Prostate gland (tissue), 2 donors: ENCODE data around the gene NPPA. TPM values are rescaled to one million over a fixed set of nuclear protein-coding genes. Genes with fewer than 3 reads are reported as not detected.
A peak's percentile ranks its signal among the peaks of the same experiment; 100 is the strongest.

ENCODE experiments used
- DNase-seq: peaks from one replicate; pipeline ENCODE4 v3.0.0-alpha.2; 2019; ENCODE audit warnings: low spot score
- H3K27ac ChIP-seq, 2 donors: fragments of 200-600 bp; sonication (generic); 2 replicates each; pipeline ENCODE4 v1.5.1; 2017 to 2019
- H3K27me3 ChIP-seq: fragments of 200-600 bp; sonication (generic); replicated peaks from 2 replicates; pipeline ENCODE4 v1.5.1; 2019; ENCODE audit not compliant: insufficient read depth
- H3K36me3 ChIP-seq, 2 donors: fragments of 200-600 bp; sonication (generic); 1 replicate in 1 of 2; 2 replicates in 1 of 2; pipeline versions ENCODE4 v1.5.1 to v1.8.1; 2017 to 2019
- H3K4me1 ChIP-seq: fragments of 200-600 bp; sonication (generic); replicated peaks from 2 replicates; pipeline ENCODE4 v1.5.1; 2019
- H3K4me3 ChIP-seq, 2 donors: fragments of 200-600 bp; sonication (generic); 2 replicates each; pipeline ENCODE4 v1.5.1; 2017 to 2019
- H3K9me3 ChIP-seq: fragments of 200-600 bp; sonication (generic); 2 replicates; pipeline ENCODE4 v1.5.1; 2017
- CTCF ChIP-seq, 4 experiments: fragments of 200-600 bp in 2 of 4; fragments of 450-650 bp in 2 of 4; sonication (generic) in 2 of 4; IDR thresholded peaks; 1 replicate in 3 of 4; 2 replicates in 1 of 4; pipeline ENCODE4 v1.5.1; 2016 to 2019; ENCODE audit warnings: antibody characterized with exemption in 4 of 4, mild to moderate bottlenecking in 2 of 4, moderate library complexity in 2 of 4
- POLR2A ChIP-seq: fragments of 450-650 bp; IDR thresholded peaks from one replicate; pipeline ENCODE4 v1.6.1; 2016; ENCODE audit warnings: antibody characterized with exemption, mild to moderate bottlenecking
- POLR2AphosphoS5 ChIP-seq: sonication (generic); formaldehyde crosslinking; IDR thresholded peaks from one replicate; pipeline ENCODE4 v1.6.1; 2017; ENCODE audit warnings: antibody characterized with exemption
- WGBS: methylation state at CpG from one replicate; pipeline ENCODE4 v1.1.5; 2018; 5-methylcytosine and 5-hydroxymethylcytosine counted together
- intact Hi-C: fragments of 100-400 bp; cut with DNase I; formaldehyde crosslinking; loops from one replicate; pipeline ENCODE4 v1.14.2; 2022
- total RNA-seq, 2 donors: library from RNA; depleted of rRNA; stranded (reverse); fragments of >200 nt; gene quantifications; one replicate each; pipeline ENCODE4 v1.1.0, GENCODE V29; 2016

NPPA gene
- total RNA-seq, 2 donors from 2014 or later, result 1.3 TPM; not detected in 1

GRCh38 chr1:11841245-11842153 is 6.1 kb downstream of the NPPA start:
- Histone ChIP-seq H3K4me1 (no peaks in the 10 kb centered on the region), H3K36me3 (peaks cover 12 to 36% of the 10 kb centered on the region in 2 donors), H3K4me3 (no peak overlapping the region), H3K27ac (no peak overlapping the region), H3K9me3 (no peaks in the 10 kb centered on the region), H3K27me3 (no peaks in the 10 kb centered on the region)
- intact Hi-C loops, result loop anchor here (5.0 kb wide), 1 partner anchor 126 kb away; no protein-coding TSS in a partner anchor
- 72% methylated on average over 17 of the region's 17 CpGs for WGBS
- DNase-seq, result no peak
- TF ChIP-seq POLR2AphosphoS5, result no peak
- no peak for TF ChIP-seq POLR2A
- no peak for TF ChIP-seq CTCF (IDR thresholded peaks at IDR 0.05)

GRCh38 chr1:11839727-11840705 is 7.6 kb downstream of the NPPA start:
- H3K36me3 ChIP-seq, result peaks cover 24 to 48% of the 10 kb centered on the region in 2 donors
- no peaks in the 10 kb centered on the region for H3K27me3 ChIP-seq
- no peak for DNase-seq
- H3K9me3 ChIP-seq, result no peaks in the 10 kb centered on the region
- intact Hi-C loops, result loop anchor here (2.0 to 5.0 kb wide), 4 partner anchors 55 to 367 kb away; no protein-coding TSS in a partner anchor
- no peaks in the 10 kb centered on the region for H3K4me1 ChIP-seq
- no peak overlapping the region for H3K4me3 ChIP-seq
- H3K27ac ChIP-seq, result no peak overlapping the region
- WGBS, result 87% methylated on average over 20 of the region's 20 CpGs
- TF ChIP-seq CTCF (IDR thresholded peaks at IDR 0.05), result no peak
- no peak for TF ChIP-seq POLR2AphosphoS5
- TF ChIP-seq POLR2A, result no peak

- Histone ChIP-seq H3K36me3 (peaks cover 24 to 58% of the 10 kb centered on the region in 2 donors), H3K4me3 (no peak overlapping the region), H3K9me3 (no peaks in the 10 kb centered on the region), H3K27ac (no peak overlapping the region), H3K27me3 (no peaks in the 10 kb centered on the region), H3K4me1 (no peaks in the 10 kb centered on the region)
- 63% methylated on average over 40 of the region's 40 CpGs for WGBS
- peak; percentile 56 for DNase-seq
- intact Hi-C loops, result loop anchor here (2.0 to 5.0 kb wide), 3 partner anchors 56 to 369 kb away; no protein-coding TSS in a partner anchor
- TF ChIP-seq CTCF (IDR thresholded peaks at IDR 0.05) (peak; percentile 83 to 96 (median 88)), POLR2A (no peak), POLR2AphosphoS5 (peak; percentile 35)
Observed at GRCh38 chr1:11838349-11839272, 9.0 kb downstream of the NPPA start.

- intact Hi-C loops, result loop anchor here (2.0 to 5.0 kb wide), 3 partner anchors 57 to 369 kb away; no protein-coding TSS in a partner anchor
- H3K27ac ChIP-seq, result no peak overlapping the region
- no peak overlapping the region for H3K4me3 ChIP-seq
- no peaks in the 10 kb centered on the region for H3K4me1 ChIP-seq
- TF ChIP-seq CTCF (IDR thresholded peaks at IDR 0.05) (no peak), POLR2A (no peak), POLR2AphosphoS5 (no peak)
- no peak for DNase-seq
- 82% methylated on average over 11 of the region's 11 CpGs for WGBS
- no peaks in the 10 kb centered on the region for H3K9me3 ChIP-seq
- peaks cover 24 to 63% of the 10 kb centered on the region in 2 donors for H3K36me3 ChIP-seq
- H3K27me3 ChIP-seq, result no peaks in the 10 kb centered on the region
Observed at GRCh38 chr1:11837767-11838348, 9.7 kb downstream of the NPPA start.
